Naive thymus-derived CD4-positive, alpha-beta T cell (primary cell): ENCODE measurements around the gene SATB2. TPM values are rescaled to one million over a fixed set of nuclear protein-coding genes. Genes with fewer than 3 reads are reported as not detected.

Experiments
- ATAC-seq: fragments of 150-1000 bp; cut with Tn5 transposase; 2 replicates; pipeline ENCODE4 v1.10.0; 2021; ENCODE audit warnings: mild to moderate bottlenecking, moderate library complexity
- CTCF ChIA-PET: fragments of 350-600 bp; sonication (Branson Sonifier 250); formaldehyde crosslinking; loops from one replicate; lab custom pipeline; 2021; ENCODE audit warnings: antibody characterized with exemption; lab: Charles Lee
- POLR2A ChIA-PET: fragments of 350-600 bp; sonication (Branson Sonifier 250); formaldehyde crosslinking; loops from one replicate; lab custom pipeline; 2021; ENCODE audit warnings: antibody characterized with exemption, inconsistent platforms; lab: Charles Lee
- DNase-seq, 9 donors: peaks; one replicate each; pipeline versions ENCODE4 v3.0.0 to v3.0.0-alpha.2; 2020 to 2022; ENCODE audit warnings: mixed read lengths in 1 of 9
- H3K27ac ChIP-seq: one replicate; pipeline ENCODE4 v1.7.0; 2013; ENCODE audit warnings: mild to moderate bottlenecking, low read depth, low read length, moderate library complexity
- H3K27me3 ChIP-seq, 2 donors: one replicate each; pipeline ENCODE4 v1.7.0; 2013; ENCODE audit warnings: low read length in 2 of 2, mild to moderate bottlenecking in 2 of 2, moderate library complexity in 2 of 2; ENCODE audit not compliant: control insufficient read depth in 2 of 2, insufficient read depth in 2 of 2
- H3K36me3 ChIP-seq, 3 experiments: 1 replicate in 2 of 3; 2 replicates in 1 of 3; pipeline ENCODE4 v1.7.0; 2013; ENCODE audit warnings: low read length in 3 of 3, mild to moderate bottlenecking in 3 of 3, moderate library complexity in 1 of 3; ENCODE audit not compliant: insufficient read depth in 3 of 3, control insufficient read depth in 2 of 3
- H3K4me1 ChIP-seq, 2 donors: one replicate each; pipeline ENCODE4 v1.7.0; 2013; ENCODE audit warnings: low read length in 2 of 2, mild to moderate bottlenecking in 2 of 2, moderate library complexity in 1 of 2; ENCODE audit not compliant: control insufficient read depth in 2 of 2, insufficient read depth in 2 of 2
- H3K4me3 ChIP-seq: 2 replicates; pipeline ENCODE4 v1.7.0; 2013; ENCODE audit warnings: mild to moderate bottlenecking, low read length
- H3K9me3 ChIP-seq, 3 experiments: 1 replicate in 2 of 3; 2 replicates in 1 of 3; pipeline ENCODE4 v1.7.0; 2013; ENCODE audit warnings: low read length in 3 of 3; ENCODE audit not compliant: control insufficient read depth in 2 of 3
- H3K27ac Mint-ChIP-seq, 9 donors: one replicate each; pipeline ENCODE4 v1.8.0; 2020 to 2022; ENCODE audit warnings: mixed read lengths in 9 of 9, mild to moderate bottlenecking in 8 of 9, moderate library complexity in 5 of 9, inconsistent platforms in 2 of 9
- H3K27me3 Mint-ChIP-seq, 5 donors: one replicate each; pipeline ENCODE4 v1.8.0; 2021 to 2022; ENCODE audit warnings: mixed read lengths in 5 of 5, mild to moderate bottlenecking in 1 of 5
- H3K36me3 Mint-ChIP-seq, 5 donors: one replicate each; pipeline ENCODE4 v1.8.0; 2020 to 2022; ENCODE audit warnings: mixed read lengths in 5 of 5, mild to moderate bottlenecking in 3 of 5, inconsistent platforms in 1 of 5
- H3K4me1 Mint-ChIP-seq, 7 donors: one replicate each; pipeline ENCODE4 v1.8.0; 2020 to 2022; ENCODE audit warnings: mixed read lengths in 7 of 7, mild to moderate bottlenecking in 3 of 7, inconsistent platforms in 1 of 7
- H3K4me3 Mint-ChIP-seq, 10 donors: one replicate each; pipeline ENCODE4 v1.8.0; 2020 to 2022; ENCODE audit warnings: mild to moderate bottlenecking in 10 of 10, mixed read lengths in 10 of 10, moderate library complexity in 6 of 10, inconsistent platforms in 2 of 10
- H3K9me3 Mint-ChIP-seq, 11 donors: one replicate each; pipeline ENCODE4 v1.8.0; 2020 to 2022; ENCODE audit warnings: mixed read lengths in 11 of 11, mild to moderate bottlenecking in 4 of 11, inconsistent platforms in 1 of 11, moderate library complexity in 1 of 11
- intact Hi-C, 2 donors: fragments of 100-400 bp; cut with micrococcal nuclease; formaldehyde crosslinking; loops; one replicate each; pipeline ENCODE4 v1.15.1; 2023
- polyA plus RNA-seq, 2 donors: library from polyadenylated mRNA; unstranded; fragments of 300-500 nt; fragmentation: Illumina TruSeq; gene quantifications; one replicate each; pipeline ENCODE4 v1.2.3, GENCODE V29; 2021
- total RNA-seq, 6 experiments: library from RNA in 5 of 6; stranded (reverse) in 5 of 6; gene quantifications; 1 replicate in 5 of 6; 2 replicates in 1 of 6; pipeline ENCODE4 v1.2.3 and lab custom pipeline; 2021 to 2026

The SATB2 gene
- total and polyA plus RNA-seq, 7 experiments from 2014 or later: 0.05 to 0.96 (median 0.32) TPM; not detected in 4

GRCh38 chr2:199459286-199460100, 1.8 kb upstream of the SATB2 start:
- Mint-ChIP-seq H3K27me3 (peaks cover 44 to 76% (median 47%) of the 10 kb centered on the region in 5 donors), H3K4me1 (peaks cover 6 to 44% (median 31%) of the 10 kb centered on the region in 7 donors), H3K4me3 (peak overlapping the region; percentile 93 to 98 (median 94)), H3K36me3 (peaks cover 0 to 7% (median 0%) of the 10 kb centered on the region in 5 donors), H3K27ac (peak overlapping the region; percentile 5 to 86 (median 73)), H3K9me3 (peaks cover 0 to 24% (median 5%) of the 10 kb centered on the region in 11 donors)
- peaks cover 12 to 56% of the 10 kb centered on the region in 2 donors for H3K27me3 ChIP-seq
- H3K27ac ChIP-seq: peak overlapping the region; percentile 32
- ChIA-PET POLR2A (no interaction called here), CTCF (no interaction called here)
- H3K4me3 ChIP-seq: peak overlapping the region; percentile 94
- peak; percentile 54 for ATAC-seq
- DNase-seq: peak in 8 of 9 donors; percentile 36 to 64 (median 48)
- H3K36me3 ChIP-seq: peaks cover 0 to 8% (median 0%) of the 10 kb centered on the region in 3 experiments
- H3K9me3 ChIP-seq: peaks cover 0 to 9% (median 0%) of the 10 kb centered on the region in 3 experiments
- H3K4me1 ChIP-seq: peaks cover 10 to 30% of the 10 kb centered on the region in 2 donors
- intact Hi-C loops: loop anchor here in 1 of 2 donors (1.0 to 10.0 kb wide), 3 partner anchors 10 to 1754 kb away; partner anchors contain the start of genes MARS2 and SGO2

- H3K27ac Mint-ChIP-seq: no peak overlapping the region
- peaks cover 0 to 24% (median 5%) of the 10 kb centered on the region in 11 donors for H3K9me3 Mint-ChIP-seq
- H3K27ac ChIP-seq: peak overlapping the region; percentile 32
- H3K9me3 ChIP-seq: peaks cover 0 to 9% (median 0%) of the 10 kb centered on the region in 3 experiments
- CTCF ChIA-PET: no interaction called here
- intact Hi-C loops: loop anchor here in 1 of 2 donors (1.0 kb wide), 1 partner anchor 10 kb away; no protein-coding TSS in a partner anchor
- H3K4me1 ChIP-seq: peaks cover 10 to 29% of the 10 kb centered on the region in 2 donors
- ATAC-seq (peak; percentile 33), DNase-seq (peak in 1 of 9 donors; percentile 37)
- peaks cover 0 to 7% (median 0%) of the 10 kb centered on the region in 5 donors for H3K36me3 Mint-ChIP-seq
- POLR2A ChIA-PET: no interaction called here
- H3K36me3 ChIP-seq: peaks cover 0 to 8% (median 0%) of the 10 kb centered on the region in 3 experiments
- H3K27me3 Mint-ChIP-seq: peaks cover 47 to 78% (median 52%) of the 10 kb centered on the region in 5 donors
- peak overlapping the region in 9 of 10 donors; percentile 70 to 98 (median 94) for H3K4me3 Mint-ChIP-seq
- peaks cover 6 to 40% (median 27%) of the 10 kb centered on the region in 7 donors for H3K4me1 Mint-ChIP-seq
- peaks cover 12 to 51% of the 10 kb centered on the region in 2 donors for H3K27me3 ChIP-seq
- H3K4me3 ChIP-seq: peak overlapping the region; percentile 94
Measured at GRCh38 chr2:199458806-199459285, 1.1 kb upstream of the SATB2 start.

- Histone ChIP-seq H3K9me3 (peaks cover 0 to 9% (median 0%) of the 10 kb centered on the region in 3 experiments), H3K4me1 (peaks cover 6 to 22% of the 10 kb centered on the region in 2 donors), H3K36me3 (peaks cover 0 to 8% (median 0%) of the 10 kb centered on the region in 3 experiments), H3K27me3 (peaks cover 14 to 45% of the 10 kb centered on the region in 2 donors), H3K4me3 (peak overlapping the region; percentile 94), H3K27ac (no peak overlapping the region)
- peak in 3 of 9 donors; percentile 11 to 41 (median 30) for DNase-seq
- Mint-ChIP-seq H3K27ac (peak overlapping the region in 1 of 9 donors; percentile 68), H3K36me3 (peaks cover 0 to 7% (median 0%) of the 10 kb centered on the region in 5 donors), H3K4me1 (peaks cover 6 to 39% (median 27%) of the 10 kb centered on the region in 7 donors), H3K9me3 (peaks cover 0 to 24% (median 5%) of the 10 kb centered on the region in 11 donors), H3K27me3 (peaks cover 48 to 74% (median 52%) of the 10 kb centered on the region in 5 donors), H3K4me3 (peak overlapping the region; percentile 75 to 98 (median 86))
- POLR2A ChIA-PET: no interaction called here
- intact Hi-C loops: no loop called here
- ATAC-seq: peak; percentile 50
- CTCF ChIA-PET: no interaction called here
Measured at GRCh38 chr2:199458009-199458805, 468 bp upstream of the SATB2 start.

DNA sequence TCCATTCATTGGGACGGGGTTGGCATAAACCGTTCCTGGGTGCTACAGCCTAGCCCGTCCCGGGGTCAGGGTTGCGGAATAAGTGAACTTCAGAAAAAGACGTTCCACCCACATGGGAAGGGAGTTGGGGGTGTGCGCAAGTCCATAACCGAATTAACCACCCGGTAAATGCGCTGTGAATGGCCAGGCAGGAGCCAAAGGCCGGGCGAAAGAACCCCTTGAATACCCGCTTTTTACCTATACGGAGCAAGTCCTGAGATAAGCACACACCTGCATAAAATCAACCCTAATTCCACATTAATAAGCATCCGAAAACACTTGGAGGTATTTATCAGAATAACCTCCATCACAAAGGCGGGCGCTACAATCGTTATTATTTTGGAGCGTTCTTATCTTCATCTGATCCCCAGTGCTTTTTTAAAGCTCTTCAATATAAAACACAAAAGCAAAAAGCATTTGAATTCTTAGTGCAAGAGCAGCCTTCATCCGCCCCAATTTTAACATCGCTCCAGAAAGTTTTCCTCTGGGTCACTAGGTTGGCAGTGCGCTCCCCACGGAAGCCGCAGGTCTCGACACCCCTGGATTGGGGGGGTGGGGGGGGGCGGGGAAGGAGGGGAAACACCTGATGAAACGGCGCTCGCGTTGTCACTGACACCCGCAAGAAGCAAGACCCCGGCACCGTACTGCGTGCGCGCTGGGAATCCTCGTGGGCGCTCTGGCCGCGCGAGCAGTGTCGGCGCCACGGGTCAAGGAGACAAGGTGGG, 1.2 kb downstream of the SATB2 start:
- ATAC-seq (no peak), DNase-seq (peak in 1 of 9 donors; percentile 6)
- Mint-ChIP-seq H3K27ac (peak overlapping the region in 2 of 9 donors; percentile 29 to 38), H3K4me1 (peaks cover 6 to 36% (median 25%) of the 10 kb centered on the region in 7 donors), H3K27me3 (peaks cover 57 to 75% (median 61%) of the 10 kb centered on the region in 5 donors), H3K4me3 (peak overlapping the region; percentile 28 to 98 (median 80)), H3K36me3 (peaks cover 0 to 7% (median 0%) of the 10 kb centered on the region in 5 donors), H3K9me3 (peaks cover 0 to 21% (median 5%) of the 10 kb centered on the region in 11 donors)
- H3K9me3 ChIP-seq: peaks cover 0 to under 1% (median 0%) of the 10 kb centered on the region in 3 experiments
- no peak overlapping the region for H3K4me3 ChIP-seq
- H3K4me1 ChIP-seq: peaks cover 6 to 18% of the 10 kb centered on the region in 2 donors
- POLR2A ChIA-PET: no interaction called here
- peaks cover 0 to 8% (median 0%) of the 10 kb centered on the region in 3 experiments for H3K36me3 ChIP-seq
- no peak overlapping the region for H3K27ac ChIP-seq
- CTCF ChIA-PET: no interaction called here
- intact Hi-C loops: no loop called here
- peaks cover 6 to 33% of the 10 kb centered on the region in 2 donors for H3K27me3 ChIP-seq

DNA sequence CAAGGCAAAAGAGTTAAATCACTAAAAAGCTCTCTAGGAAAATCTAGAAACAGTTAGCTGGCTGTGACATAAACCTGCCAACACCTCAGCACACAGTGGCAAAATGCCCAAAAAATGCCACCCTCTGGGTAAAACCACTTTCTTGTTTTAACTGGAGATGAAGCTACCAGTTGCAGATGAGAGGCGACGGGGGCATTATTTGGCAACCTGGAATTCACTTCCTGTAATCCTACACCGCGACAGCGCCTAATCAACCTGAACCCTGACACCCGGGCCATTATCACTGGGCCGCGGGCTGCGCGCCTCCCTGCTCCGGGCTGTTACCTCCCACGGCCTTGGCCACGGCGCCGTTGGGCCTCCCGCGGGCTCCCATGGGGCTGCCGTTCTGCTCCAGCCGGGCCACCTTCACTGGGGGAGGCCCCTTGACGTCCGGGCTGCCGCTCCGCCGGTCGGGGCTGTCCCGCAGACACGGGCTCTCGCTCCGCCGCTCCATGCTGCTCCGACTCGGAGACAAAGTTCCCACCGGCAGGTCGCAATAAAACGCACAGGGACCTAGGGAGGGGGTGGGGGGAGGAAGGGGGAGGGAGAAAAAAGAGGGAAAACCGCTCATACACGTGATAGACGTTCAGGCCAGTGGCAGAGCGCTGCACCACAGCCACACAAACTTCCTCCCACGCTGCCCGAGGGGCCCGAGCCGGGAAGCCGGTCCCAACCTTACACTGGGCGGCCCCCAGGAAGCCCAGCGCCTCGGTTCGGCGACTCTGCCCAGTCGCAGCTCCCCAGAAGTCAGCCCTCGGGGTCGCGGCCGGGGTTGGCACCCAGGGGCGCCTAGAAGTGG, 2.0 kb downstream of the SATB2 start:
- intact Hi-C loops: loop anchor here (1.0 to 2.0 kb wide), 2 partner anchors 8 to 13 kb away; no protein-coding TSS in a partner anchor
- no peak overlapping the region for H3K4me3 ChIP-seq
- peaks cover 0 to 8% (median 0%) of the 10 kb centered on the region in 3 experiments for H3K36me3 ChIP-seq
- H3K27me3 ChIP-seq: peaks cover 3 to 25% of the 10 kb centered on the region in 2 donors
- no peak overlapping the region for H3K27ac ChIP-seq
- Mint-ChIP-seq H3K36me3 (peaks cover 0 to 5% (median 0%) of the 10 kb centered on the region in 5 donors), H3K9me3 (peaks cover 0 to 14% (median 3%) of the 10 kb centered on the region in 11 donors), H3K4me1 (peaks cover 6 to 31% (median 23%) of the 10 kb centered on the region in 7 donors), H3K27ac (peak overlapping the region in 1 of 9 donors; percentile 29), H3K27me3 (peaks cover 49 to 73% (median 61%) of the 10 kb centered on the region in 5 donors), H3K4me3 (peak overlapping the region in 9 of 10 donors; percentile 30 to 98 (median 72))
- DNase-seq: peak in 1 of 9 donors; percentile 8
- peaks cover 6 to 18% of the 10 kb centered on the region in 2 donors for H3K4me1 ChIP-seq
- CTCF ChIA-PET: no interaction called here
- ATAC-seq: no peak
- POLR2A ChIA-PET: no interaction called here
- no peaks in the 10 kb centered on the region for H3K9me3 ChIP-seq
